GM21367 (cell line): ENCODE results near the gene RTF1.
A peak's percentile ranks its signal among the peaks of the same experiment; 100 is the strongest.
"Not testable (repeated sequence)": the region's sequence is repeated elsewhere in the genome, so short reads cannot be mapped to it uniquely, and the experiment has no call there.

ENCODE experiments used
- ATAC-seq: cut with Tn5 transposase; IDR thresholded peaks from one replicate; pipeline ENCODE4 v1.9.1; 2021; ENCODE audit not compliant: unreplicated experiment

The RTF1 gene

DNA sequence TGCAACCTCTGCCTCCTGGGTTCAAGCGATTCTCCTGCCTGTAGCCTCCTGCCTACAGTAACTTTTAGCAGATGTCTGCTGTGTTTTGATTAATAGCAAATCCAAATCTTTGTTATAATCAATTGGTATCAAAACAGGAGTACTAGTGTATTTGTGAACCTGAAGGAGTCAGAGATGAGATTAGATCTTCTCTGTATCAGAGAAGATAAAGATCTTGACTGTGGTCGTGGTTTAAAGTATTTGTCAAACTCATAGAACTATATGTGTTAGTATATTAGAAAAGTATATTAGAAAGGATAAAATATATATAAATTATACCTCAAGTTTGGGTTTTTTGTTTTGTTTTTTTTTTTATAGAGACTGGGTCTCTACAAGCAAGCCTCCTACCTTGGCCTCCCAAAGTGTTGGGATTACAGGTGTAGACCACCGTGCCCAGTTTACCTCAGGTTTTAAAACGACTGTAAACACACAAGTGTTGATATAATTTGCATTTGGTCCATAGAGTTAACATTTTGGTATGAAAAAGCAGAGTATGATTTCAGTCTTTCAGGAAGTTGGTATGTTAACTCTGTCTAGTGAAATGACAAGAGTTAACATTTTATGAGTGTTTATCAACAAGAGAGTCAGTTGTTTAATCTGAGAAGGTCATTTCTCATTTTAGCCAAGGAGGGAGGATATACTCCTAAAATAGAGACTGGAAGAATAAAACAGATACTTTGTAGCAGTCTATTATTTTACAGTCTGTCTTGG is 18.3 kb downstream of the RTF1 start:
- ATAC-seq: no peak

DNA sequence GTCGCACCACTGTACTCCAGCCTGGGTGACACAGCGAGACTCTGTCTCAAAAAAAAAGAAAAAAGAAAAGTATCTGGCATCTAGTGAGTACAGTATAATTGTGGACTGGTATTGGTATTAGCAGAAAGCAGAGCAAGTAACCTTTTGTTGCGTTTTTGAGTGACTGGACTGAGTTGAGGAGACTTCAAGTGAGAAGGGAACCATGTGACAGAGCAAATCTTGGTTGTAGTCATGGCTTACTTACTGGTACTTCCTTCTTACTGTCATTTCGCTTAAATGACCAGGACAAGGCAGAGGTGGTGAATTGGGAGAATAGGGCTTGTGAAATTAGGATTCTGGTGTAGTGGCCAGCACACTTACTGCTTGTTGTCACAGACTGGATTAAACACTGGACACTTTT is 20.6 kb downstream of the RTF1 start:
- no peak for ATAC-seq

DNA sequence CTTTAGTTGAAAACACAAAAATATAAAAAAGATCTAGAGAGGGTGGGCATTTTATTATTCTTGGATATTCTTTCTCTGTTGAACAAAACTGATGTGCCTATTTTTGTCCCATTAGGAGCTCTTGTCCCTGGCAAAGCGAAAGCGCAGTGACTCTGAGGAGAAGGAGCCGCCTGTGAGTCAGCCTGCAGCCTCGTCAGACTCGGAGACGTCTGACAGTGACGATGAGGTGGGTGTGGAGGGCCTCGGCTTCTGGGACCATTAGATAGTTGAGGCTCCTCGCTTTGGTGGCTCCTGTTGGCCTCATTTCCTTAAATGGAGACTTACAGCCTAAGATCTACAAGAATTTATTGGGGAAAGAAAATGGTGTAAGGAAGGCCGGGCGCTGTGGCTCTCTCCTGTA is 21.3 kb downstream of the RTF1 start:
- no peak for ATAC-seq

DNA sequence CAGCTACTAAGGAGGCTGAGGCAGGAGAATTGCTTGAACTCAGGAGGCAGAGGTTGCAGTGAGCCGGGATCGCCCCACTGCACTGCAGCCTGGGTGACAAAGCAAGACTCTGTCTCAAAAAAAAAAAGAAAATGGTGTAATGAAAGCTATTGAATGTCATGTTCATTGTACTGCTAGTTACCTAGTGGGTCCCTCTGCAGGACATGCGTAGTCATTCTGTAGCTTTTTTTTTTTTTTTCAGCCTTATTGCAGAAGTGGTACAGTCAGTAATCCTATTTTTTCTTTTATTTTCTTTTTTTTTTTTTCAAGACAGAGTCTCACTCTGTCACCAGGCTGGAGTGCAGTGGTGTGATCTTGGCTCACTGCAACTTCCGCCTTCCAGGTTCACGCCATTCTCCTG is 21.9 kb downstream of the RTF1 start:
- not testable (repeated sequence) for ATAC-seq

DNA sequence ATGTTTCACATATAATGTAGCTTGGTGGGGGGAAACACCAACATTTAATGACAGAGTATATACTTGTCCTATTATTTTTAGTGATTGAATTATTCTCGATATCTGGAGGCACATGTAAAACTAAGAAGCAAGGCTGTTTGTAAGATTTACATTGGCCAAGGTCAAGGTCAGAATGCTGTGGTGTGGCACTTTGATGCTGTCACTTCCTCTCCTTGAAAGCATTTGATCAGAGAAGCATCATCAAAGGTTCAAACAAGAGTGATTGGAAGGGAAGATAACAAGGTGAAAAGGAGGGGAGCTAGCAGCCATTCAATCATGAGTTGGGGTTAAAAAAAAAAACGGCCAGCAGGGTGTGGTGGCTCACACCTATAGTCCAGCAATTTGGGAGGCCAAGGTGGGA is 26.4 kb downstream of the RTF1 start:
- no peak for ATAC-seq

DNA sequence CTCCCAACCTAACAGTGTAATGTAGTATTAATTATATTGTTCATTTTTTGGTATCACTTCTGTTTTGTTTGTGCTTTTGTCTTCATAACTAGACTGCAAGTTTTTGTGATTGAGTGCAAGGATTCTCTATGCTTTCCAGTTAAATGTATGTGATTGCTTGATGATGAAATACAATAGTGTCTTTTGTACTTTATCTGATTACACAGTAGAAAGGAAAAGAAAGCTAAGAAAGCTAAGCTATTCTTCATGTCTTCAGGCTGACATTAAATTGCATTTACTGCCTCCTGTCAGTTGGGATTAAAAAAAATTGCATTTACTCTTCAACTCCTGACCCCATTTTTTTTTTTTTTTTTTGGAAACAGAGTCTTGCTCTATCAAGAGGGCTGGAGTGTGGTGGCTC is 28.5 kb downstream of the RTF1 start:
- ATAC-seq: no peak

DNA sequence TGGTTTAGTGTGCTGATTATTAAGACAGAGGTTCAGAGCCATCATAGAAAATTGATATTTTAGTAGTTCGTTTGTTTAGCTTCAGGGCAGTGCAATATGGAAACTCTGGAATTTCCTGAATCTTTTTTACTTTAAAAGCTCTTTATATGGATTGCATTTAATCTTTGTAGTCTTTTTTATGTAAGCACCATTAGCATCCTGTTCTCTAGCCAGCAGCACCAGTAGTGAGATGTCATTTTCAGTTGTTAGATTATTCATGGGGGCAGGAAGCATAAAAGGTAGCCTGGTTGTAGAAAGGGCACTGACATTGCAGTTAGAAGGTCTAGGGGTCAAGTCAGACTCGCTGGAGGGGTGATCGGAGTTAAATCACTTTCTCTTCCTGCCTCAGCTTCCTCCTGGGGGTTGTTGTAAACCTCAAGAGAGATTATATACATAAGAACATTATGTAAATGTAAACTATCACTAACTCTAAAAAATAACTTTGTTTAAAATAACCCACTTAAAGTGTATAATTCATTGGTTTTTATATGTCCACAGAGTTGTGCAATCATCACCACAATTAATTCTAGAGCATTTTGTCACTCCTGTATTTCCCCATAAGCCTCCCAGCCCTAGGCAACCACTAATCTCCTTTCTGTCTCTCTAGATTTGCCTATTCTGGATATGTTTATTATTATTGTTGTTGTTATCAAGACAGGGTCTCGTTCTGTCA is 45.3 kb downstream of the RTF1 start:
- ATAC-seq: no peak

DNA sequence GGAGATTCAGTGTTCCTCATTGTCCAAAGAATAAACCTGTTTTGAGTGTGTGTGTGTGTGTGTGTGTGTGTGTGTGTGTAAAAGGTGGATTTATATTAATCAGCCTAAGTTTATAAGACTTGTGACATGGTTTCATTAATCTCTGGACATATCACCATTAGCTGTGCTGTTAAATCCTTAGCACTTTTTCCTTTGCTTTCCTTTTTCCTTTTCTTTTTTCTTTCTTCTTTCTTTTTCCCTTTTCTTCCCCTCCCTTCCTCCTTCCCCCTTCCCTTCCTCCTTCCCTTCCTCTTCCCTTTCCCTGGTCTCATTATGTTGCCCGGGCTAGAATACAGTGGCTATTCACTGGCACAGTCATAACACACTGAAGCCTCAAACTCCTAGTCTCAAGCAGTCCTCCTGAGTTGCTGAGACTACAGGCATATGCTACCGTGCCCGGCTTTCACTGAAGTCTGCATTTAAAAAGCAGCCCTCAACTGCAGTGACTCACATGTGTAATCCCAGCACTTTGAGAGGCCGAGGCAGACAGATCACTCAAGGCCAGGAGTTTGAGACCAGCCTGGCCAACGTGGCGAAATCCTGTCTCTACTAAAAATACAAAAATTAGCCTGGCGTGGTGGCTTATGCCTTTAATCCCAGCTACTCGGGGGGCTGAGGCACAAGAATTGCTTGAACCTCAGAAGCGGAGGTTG is 48.1 kb downstream of the RTF1 start:
- no peak for ATAC-seq

DNA sequence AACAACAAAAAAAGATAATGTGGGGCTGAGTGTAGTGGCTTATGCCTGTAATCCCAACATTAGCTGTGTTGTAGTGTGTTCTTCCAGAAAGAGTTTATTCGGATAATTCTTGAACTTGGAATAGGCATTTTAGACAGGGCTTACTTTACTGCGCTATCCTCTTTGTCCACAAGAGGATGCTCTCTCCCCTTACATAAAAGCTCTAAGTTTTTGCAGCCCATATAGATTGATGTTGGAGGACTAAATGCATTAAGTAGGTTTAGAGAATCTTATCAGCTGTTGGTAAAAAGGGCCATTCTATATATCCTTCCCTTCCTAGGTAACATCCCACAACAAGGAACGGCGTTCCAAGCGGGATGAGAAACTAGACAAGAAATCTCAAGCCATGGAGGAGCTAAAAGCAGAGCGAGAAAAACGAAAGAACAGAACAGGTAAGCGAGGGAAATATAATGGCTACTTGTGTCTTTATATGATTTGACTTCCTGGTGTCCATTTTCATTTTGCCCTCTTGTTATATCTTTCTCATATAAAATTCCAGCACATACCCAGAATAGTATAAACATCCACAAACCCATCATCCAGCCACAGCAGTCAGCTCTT is 49.0 kb downstream of the RTF1 start:
- ATAC-seq: no peak

DNA sequence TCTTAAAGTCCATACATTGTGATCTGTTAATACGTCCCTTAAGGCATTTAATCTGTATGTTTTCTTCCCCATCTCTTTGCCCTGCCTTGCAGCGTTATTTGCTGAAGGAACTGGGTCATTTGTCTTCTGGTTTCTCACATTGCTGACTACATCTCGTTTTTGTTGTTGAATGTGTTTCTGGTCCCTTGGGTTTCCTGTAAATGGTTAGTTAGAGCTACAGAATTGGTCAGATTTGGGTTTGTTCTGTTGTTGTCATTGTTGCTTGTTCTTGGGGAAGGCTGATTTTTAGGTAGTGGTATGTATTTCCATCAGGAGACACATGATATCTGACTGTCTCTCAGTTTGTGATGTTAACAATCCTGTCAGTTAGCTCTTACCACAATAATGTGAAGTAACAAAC is 49.8 kb downstream of the RTF1 start:
- no peak for ATAC-seq

DNA sequence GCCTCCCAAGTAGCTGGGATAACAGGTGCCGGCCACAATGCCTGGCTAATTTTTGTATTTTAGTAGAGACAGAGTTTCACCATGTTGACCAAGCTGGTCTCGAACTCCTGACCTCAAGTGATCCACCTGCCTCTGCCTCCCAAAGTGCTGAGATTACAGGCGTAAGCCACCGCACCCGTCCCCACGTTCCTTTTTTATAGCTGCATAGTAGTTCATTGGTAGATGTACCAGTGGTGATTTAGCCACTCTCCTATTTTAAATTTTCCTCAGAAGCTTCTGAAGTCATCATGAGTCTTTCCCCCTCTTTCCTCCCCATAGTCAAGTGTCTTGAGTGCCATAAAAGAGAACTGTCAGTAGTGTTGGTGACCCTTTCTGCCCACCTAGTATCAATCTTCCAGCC is 52.7 kb downstream of the RTF1 start:
- ATAC-seq: not testable (repeated sequence)

DNA sequence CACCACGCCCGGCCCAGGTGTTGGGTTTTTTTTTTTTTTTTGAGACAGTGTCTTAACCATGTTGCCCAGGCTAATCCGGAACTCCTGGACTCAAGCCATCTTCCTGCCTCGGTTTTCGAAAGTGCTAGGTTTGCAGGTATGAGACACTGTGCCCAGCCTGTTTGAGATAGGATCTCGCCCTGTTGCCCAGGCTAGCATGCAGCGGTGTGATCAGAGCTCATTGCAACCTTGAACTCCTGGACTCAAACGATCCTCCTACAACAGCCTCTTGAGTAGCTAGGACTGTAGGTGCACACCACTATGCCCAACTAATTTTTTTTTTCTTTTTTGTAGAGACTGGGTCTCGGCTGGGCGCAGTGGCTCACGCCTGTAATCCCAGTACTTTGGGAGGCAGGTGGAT is 56.5 kb downstream of the RTF1 start:
- no peak for ATAC-seq

DNA sequence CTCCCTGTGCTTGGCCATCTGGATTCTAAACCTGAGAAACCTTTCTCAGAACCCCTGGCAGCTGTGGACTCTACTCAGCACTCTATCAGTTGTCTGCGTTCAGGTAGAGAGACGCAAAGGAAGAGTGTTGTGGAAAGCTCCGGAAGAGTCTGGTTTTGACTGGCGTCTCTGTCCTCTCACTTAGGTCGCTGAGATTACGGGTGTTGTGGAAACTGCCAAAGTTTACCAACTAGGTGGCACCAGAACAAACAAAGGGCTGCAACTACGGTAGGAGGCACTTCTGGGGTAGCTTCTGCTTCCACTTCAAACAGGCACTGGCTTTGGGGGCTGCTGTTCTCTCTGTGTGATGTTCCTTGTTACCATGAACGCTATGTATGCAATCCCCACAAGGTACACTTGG is 57.5 kb downstream of the RTF1 start:
- no peak for ATAC-seq

DNA sequence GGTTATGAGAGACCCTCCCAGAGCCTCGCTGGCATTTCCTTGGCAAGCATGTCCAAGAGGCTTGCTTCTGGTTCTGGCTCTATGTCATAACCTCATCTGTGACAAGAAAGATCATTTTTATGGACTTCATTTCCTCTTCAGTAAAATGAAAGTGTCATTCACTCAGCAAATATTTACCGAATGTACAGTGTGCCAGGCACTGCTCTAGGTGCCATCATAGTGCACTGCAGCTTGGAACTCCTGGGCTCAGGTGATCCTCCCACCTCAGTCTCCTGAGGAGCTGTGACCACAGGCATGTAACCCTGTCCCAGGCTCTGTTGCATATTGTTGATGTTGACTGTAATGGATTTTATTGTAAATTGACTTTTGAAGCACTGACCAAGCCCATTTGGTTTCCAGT is 58.0 kb downstream of the RTF1 start:
- ATAC-seq: no peak

DNA sequence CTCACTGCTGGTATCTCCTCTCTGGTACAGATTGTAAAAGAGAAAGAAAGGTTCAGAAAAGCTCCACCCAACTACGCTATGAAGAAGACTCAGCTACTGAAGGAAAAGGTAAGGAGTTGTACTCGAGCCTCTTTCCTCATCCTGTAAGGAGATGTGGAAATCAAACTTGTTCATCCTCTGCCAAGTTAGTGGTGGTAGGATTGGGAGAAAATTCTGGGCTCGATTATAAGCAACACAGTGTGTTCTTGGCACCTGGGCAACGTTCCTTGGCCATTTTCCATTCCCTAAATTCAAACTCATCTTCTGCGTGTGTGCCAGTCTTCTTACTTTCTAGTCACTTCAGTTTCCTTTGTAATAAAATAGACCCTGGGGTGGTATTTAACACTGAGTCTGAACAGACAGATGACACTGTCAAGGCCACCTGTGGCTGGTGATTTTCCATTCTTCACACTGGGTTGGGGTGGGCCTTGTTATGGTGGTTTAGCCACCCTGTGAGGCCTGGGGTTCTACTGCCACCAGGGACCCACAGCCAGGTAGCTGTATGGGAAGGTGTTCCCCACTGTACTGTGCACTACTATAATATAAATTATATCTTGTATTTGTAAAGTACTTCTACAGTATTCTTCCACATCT is 59.6 kb downstream of the RTF1 start:
- ATAC-seq: no peak

DNA sequence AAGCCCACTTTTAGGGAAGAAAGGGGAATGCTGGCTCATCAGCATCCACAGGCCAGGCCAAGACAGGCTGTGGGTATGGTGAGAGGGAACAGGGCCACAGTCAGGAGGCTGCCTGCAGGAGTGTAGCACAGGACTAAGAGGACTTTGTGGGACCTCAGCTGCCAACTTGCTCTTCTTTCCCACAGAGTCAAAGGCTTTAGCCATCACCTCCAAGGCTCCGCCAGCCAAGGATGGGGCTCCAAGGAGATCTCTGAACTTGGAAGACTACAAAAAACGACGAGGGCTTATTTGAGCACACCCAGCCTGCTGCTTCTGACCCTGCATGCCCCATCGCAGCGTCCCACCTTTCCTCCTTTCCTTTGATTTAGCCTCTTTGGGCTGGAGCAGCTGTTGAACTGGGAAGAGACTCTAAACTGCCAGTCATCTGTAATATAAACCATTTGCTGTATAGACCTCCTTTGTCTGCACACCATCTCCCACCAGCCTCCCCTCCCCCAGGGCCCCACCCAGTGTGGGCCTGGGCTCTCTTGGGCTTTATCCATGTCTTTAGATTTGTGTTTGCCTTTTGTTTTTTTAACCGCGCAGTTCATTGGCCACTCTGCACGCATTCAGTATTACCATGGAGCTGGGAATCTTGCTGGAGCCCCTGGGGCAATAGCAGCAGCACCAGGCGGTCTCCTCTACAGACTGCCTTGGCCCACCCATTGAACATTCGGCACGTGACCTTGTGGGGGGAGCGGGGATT is 63.7 kb downstream of the RTF1 start:
- ATAC-seq: no peak

DNA sequence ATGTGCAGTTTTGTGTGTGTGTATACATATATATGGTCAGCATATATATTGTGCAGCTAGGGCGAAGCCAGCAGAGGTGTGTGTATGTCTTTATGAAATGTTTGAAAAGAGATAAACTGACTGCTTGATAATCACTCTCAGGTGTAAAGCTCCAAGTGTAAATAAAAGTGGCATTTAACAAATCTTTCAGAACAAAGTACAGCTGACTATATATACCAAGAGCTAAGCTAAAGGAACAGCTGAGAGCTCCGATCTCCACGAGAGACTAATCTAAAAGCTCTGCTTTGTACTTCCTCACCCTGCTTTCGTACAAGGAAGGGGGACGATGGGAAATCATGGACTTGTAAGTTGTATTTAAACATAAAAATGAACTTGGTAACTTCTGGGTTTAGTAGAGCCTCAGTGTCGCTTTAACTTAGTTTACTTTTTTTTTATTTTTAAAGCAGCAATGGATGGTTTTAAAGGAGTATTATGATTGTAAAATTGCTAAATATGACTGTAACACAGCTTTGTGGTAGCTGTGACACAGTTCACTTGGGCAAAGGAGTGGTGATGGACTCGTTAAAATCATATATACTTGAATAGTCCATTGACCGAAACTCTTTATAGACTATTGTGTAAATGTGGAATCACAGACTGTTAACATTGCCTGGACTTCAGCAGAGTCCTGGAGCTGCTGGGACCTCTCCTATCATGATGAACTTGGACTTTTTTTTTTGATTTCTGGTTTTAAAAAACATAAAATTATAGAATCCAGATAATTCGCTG is 65.4 kb downstream of the RTF1 start:
- no peak for ATAC-seq

DNA sequence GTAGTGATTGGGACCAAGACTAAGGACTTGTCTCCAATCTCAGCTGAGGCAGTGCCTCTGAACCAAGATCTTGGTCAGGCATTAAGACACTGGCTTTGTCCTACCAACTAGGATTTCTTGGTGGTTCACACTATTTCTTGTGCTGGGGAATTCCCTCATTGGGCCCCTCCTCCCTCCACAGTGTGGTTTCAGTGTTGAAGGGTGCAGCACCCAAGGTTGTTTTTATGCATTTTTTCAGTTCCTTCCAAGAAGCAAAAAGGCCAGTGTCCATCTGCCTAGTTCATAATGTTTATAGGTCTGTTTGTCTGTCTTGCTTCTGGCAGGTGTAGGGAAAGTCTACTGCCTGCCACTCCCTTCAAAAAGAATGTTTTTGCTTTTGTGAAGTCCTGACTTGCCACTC is 66.2 kb downstream of the RTF1 start:
- ATAC-seq: peak; percentile 60

DNA sequence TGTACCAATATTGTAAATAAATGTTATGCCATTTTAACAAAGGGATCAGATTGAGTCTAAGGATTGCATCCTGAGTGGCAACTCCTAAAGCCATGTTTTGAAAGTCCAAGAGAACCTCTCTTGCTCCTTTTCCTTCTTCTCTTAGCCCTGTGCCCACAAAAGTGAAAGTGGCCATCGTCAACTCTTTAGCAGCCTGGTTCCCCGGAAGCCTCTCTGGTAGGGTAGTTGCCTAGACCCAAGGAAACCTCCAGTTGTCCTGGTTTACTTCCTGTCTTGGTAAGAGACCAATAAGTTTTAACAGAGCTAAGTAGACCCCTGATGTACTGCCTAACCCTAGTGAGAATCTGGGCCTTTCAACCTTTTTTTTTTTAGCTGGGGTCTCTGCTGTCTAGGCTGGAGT is 66.6 kb downstream of the RTF1 start:
- no peak for ATAC-seq
